ENCODE results near the gene DPH2. TPM values are rescaled to one million over a fixed set of nuclear protein-coding genes. Genes with fewer than 3 reads are reported as not detected.

The DPH2 gene
- total and polyA plus RNA-seq, 9 donors, result 7.2 to 27.0 (median 15.5) TPM

DNA sequence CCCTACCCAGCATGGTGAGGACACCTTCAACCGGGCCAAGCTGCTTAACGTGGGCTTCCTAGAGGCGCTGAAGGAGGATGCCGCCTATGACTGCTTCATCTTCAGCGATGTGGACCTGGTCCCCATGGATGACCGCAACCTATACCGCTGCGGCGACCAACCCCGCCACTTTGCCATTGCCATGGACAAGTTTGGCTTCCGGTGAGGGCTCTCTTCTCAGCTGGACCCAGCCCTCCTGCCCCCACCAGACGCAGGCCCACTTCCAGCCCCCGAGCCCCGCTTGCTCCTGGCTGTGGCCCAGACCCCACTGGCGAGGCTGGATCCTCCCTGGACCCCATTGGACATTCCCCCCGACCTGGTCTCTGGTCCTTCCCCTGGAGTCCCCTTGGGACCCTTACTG lies 15.0 kb downstream of the DPH2 start:
- no peaks in the 10 kb centered on the region for H3K27me3 ChIP-seq
- DNase-seq, result no peak
- WGBS, 3 donors, result 88 to 91% (median 90%) methylated on average over 16 of the region's 16 CpGs
- no peak for TF ChIP-seq CTCF (IDR thresholded peaks at IDR 0.05)
- H3K9me3 ChIP-seq, result no peaks in the 10 kb centered on the region
- H3K4me1 ChIP-seq (ENCODE audit: insufficient read depth), result peaks cover under 1% of the 10 kb centered on the region
- intact Hi-C loops (cut with DNase I), result no loop called here
- H3K27ac ChIP-seq, result no peak overlapping the region
- H3K36me3 ChIP-seq, result no peaks in the 10 kb centered on the region
- H3K4me3 ChIP-seq, result no peak overlapping the region

GRCh38 chr1:43985984-43986595 lies 16.3 kb downstream of the DPH2 start:
- Histone ChIP-seq H3K9me3 (no peaks in the 10 kb centered on the region), H3K4me1 (ENCODE audit: insufficient read depth) (no peaks in the 10 kb centered on the region), H3K4me3 (no peak overlapping the region), H3K27me3 (no peaks in the 10 kb centered on the region), H3K27ac (no peak overlapping the region), H3K36me3 (no peaks in the 10 kb centered on the region)
- TF ChIP-seq CTCF (IDR thresholded peaks at IDR 0.05) (no peak), POLR2A (IDR thresholded peaks at IDR 0.05) (no peak), EP300 (IDR thresholded peaks at IDR 0.05) (no peak)
- DNase-seq, result no peak
- WGBS, 3 donors, result 65 to 72% (median 65%) methylated on average over 4 of the region's 4 CpGs
- intact Hi-C loops (cut with DNase I), result no loop called here

- Histone ChIP-seq H3K27ac (no peak overlapping the region), H3K4me1 (ENCODE audit: insufficient read depth) (no peaks in the 10 kb centered on the region), H3K27me3 (no peaks in the 10 kb centered on the region), H3K36me3 (no peaks in the 10 kb centered on the region), H3K9me3 (no peaks in the 10 kb centered on the region), H3K4me3 (no peak overlapping the region)
- WGBS, 3 donors, result 61 to 77% (median 72%) methylated on average over 6 of the region's 6 CpGs
- DNase-seq, result no peak
- TF ChIP-seq EP300 (IDR thresholded peaks at IDR 0.05) (no peak), POLR2A (IDR thresholded peaks at IDR 0.05) (no peak), CTCF (IDR thresholded peaks at IDR 0.05) (no peak)
- intact Hi-C loops (cut with DNase I), result no loop called here
Measured at GRCh38 chr1:43986712-43987111, 16.9 kb downstream of the DPH2 start.

DNA sequence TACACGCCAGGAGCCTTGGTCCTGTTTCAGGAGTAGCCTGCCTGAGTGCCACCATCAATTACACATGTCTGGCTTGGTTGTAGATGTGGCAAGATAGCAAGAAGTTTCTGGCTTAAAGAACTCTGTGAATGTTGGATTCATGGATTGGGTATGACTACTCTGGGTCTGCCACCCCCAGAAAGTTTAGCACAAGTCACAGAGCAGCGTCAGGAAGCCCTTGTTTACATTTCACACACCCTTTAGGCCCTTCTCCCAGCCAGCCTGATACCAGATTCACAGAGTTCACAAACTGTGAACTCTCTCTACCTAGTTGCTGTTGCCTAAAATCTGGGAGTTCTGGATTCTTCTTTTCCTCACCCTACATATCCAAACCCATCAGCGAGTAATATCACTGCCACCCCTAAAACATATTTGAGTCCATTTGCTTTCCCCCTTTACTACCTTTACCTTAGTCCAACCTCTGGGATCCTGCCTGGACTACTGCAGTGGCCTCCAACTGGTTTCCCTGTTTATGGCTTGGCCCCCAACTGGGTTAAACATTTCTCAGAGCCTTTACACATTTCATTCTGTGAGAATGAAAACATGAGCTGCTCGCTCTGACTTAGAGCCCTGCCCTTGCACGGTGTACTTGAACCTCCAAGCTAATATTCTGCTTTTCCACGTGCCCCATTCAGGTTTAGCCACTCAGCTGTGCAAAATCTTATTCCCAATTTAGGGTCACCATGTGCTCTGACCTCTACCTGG lies 17.5 kb downstream of the DPH2 start:
- H3K4me3 ChIP-seq, result no peak overlapping the region
- H3K27ac ChIP-seq, result no peak overlapping the region
- peaks cover 1% of the 10 kb centered on the region for H3K4me1 ChIP-seq (ENCODE audit: insufficient read depth)
- no peak for DNase-seq
- H3K9me3 ChIP-seq, result no peaks in the 10 kb centered on the region
- H3K27me3 ChIP-seq, result no peaks in the 10 kb centered on the region
- intact Hi-C loops (cut with DNase I), result no loop called here
- no peak for TF ChIP-seq CTCF (IDR thresholded peaks at IDR 0.05)
- TF ChIP-seq EP300 (IDR thresholded peaks at IDR 0.05), result no peak
- no peak for TF ChIP-seq POLR2A (IDR thresholded peaks at IDR 0.05)
- H3K36me3 ChIP-seq, result no peaks in the 10 kb centered on the region
- WGBS, 3 donors, result 72 to 78% (median 76%) methylated on average over 6 of the region's 6 CpGs
